ENCODE measurements around the gene SCGB1D1. TPM values are rescaled to one million over a fixed set of nuclear protein-coding genes. Genes with fewer than 3 reads are reported as not detected.
A peak's percentile ranks its signal among the peaks of the same experiment; 100 is the strongest.

The SCGB1D1 gene
- total RNA-seq, 6 experiments from 2014 or later = not detected

GRCh38 chr11:62208785-62209144, 18.7 kb downstream of the SCGB1D1 start:
- Histone ChIP-seq H3K4me1 (peaks cover 0 to 4% (median 0%) of the 10 kb centered on the region in 4 donors), H3K9me3 (no peaks in the 10 kb centered on the region), H3K36me3 (no peaks in the 10 kb centered on the region), H3K4me3 (no peak overlapping the region), H3K27me3 (no peaks in the 10 kb centered on the region), H3K27ac (no peak overlapping the region)
- intact Hi-C loops (cut with DNase I) = no loop called here
- DNase-seq (no peak), ATAC-seq (no peak)
- no CpG with 5 or more reads among the region's 4 CpGs for WGBS (ENCODE audit: insufficient coverage, low coverage, low lambda C conversion rate, missing lambda C conversion rate)
- TF ChIP-seq POLR2A (IDR thresholded peaks at IDR 0.05) (no peak), CTCF (IDR thresholded peaks at IDR 0.05) (no peak)

GRCh38 chr11:62217191-62217748, 27.3 kb downstream of the SCGB1D1 start:
- TF ChIP-seq POLR2A (IDR thresholded peaks at IDR 0.05) (no peak), CTCF (IDR thresholded peaks at IDR 0.05) (peak; percentile 39 to 43 (median 40))
- no peak overlapping the region for H3K4me3 ChIP-seq
- H3K9me3 ChIP-seq = peaks cover 0 to 5% (median 0%) of the 10 kb centered on the region in 4 donors
- 35% methylated on average over 5 of the region's 5 CpGs for WGBS (ENCODE audit: insufficient coverage, low coverage, low lambda C conversion rate, missing lambda C conversion rate)
- ATAC-seq = peak in 1 of 4 donors; percentile 42
- no peaks in the 10 kb centered on the region for H3K36me3 ChIP-seq
- H3K27me3 ChIP-seq = no peaks in the 10 kb centered on the region
- no peak for DNase-seq
- no peak overlapping the region for H3K27ac ChIP-seq
- H3K4me1 ChIP-seq = no peaks in the 10 kb centered on the region
- intact Hi-C loops (cut with DNase I) = no loop called here

GRCh38 chr11:62221498-62221897, 31.5 kb downstream of the SCGB1D1 start:
- H3K27me3 ChIP-seq = no peaks in the 10 kb centered on the region
- DNase-seq (no peak), ATAC-seq (no peak)
- intact Hi-C loops (cut with DNase I) = no loop called here
- H3K36me3 ChIP-seq = no peaks in the 10 kb centered on the region
- TF ChIP-seq POLR2A (IDR thresholded peaks at IDR 0.05) = no peak
- TF ChIP-seq CTCF (IDR thresholded peaks at IDR 0.05) = no peak
- 89% methylated on average over 3 of the region's 3 CpGs for WGBS (ENCODE audit: insufficient coverage, low coverage, low lambda C conversion rate, missing lambda C conversion rate)
- no peak overlapping the region for H3K4me3 ChIP-seq
- no peak overlapping the region for H3K27ac ChIP-seq
- H3K4me1 ChIP-seq = no peaks in the 10 kb centered on the region
- peaks cover 0 to 24% (median 0%) of the 10 kb centered on the region in 4 donors for H3K9me3 ChIP-seq

- no peak overlapping the region for H3K4me3 ChIP-seq
- H3K9me3 ChIP-seq = peaks cover 0 to 24% (median 0%) of the 10 kb centered on the region in 4 donors
- intact Hi-C loops (cut with DNase I) = no loop called here
- DNase-seq (no peak), ATAC-seq (no peak)
- H3K27ac ChIP-seq = no peak overlapping the region
- no peaks in the 10 kb centered on the region for H3K27me3 ChIP-seq
- no peaks in the 10 kb centered on the region for H3K4me1 ChIP-seq
- no peaks in the 10 kb centered on the region for H3K36me3 ChIP-seq
- TF ChIP-seq CTCF (IDR thresholded peaks at IDR 0.05) = no peak
- TF ChIP-seq POLR2A (IDR thresholded peaks at IDR 0.05) = no peak
Observed at GRCh38 chr11:62223095-62223494, 33.1 kb downstream of the SCGB1D1 start.

GRCh38 chr11:62233730-62234129, 43.7 kb downstream of the SCGB1D1 start:
- Histone ChIP-seq H3K4me3 (no peak overlapping the region), H3K9me3 (no peaks in the 10 kb centered on the region), H3K36me3 (no peaks in the 10 kb centered on the region), H3K27me3 (no peaks in the 10 kb centered on the region), H3K4me1 (no peaks in the 10 kb centered on the region), H3K27ac (no peak overlapping the region)
- ATAC-seq (no peak), DNase-seq (no peak)
- TF ChIP-seq CTCF (IDR thresholded peaks at IDR 0.05) (no peak), POLR2A (IDR thresholded peaks at IDR 0.05) (no peak)
- intact Hi-C loops (cut with DNase I) = no loop called here
